ENCODE measurements around the gene BACH2. TPM values are rescaled to one million over a fixed set of nuclear protein-coding genes. Genes with fewer than 3 reads are reported as not detected.

Gene BACH2
- total and polyA plus RNA-seq, 7 experiments from 2014 or later, result 24.8 to 193 (median 117) TPM

GRCh38 chr6:90151576-90152422 is 144.8 kb downstream of the BACH2 start:
- no peaks in the 10 kb centered on the region for H3K27me3 Mint-ChIP-seq
- Histone ChIP-seq H3K4me3 (ENCODE audit: low read length) (no peak overlapping the region), H3K27ac (ENCODE audit: low read depth, low read length) (no peak overlapping the region), H3K9me3 (ENCODE audit: control insufficient read depth in 2 of 3, low read length in 3 of 3) (no peaks in the 10 kb centered on the region), H3K36me3 (ENCODE audit: control insufficient read depth in 2 of 3, insufficient read depth in 3 of 3, low read length in 3 of 3) (no peaks in the 10 kb centered on the region), H3K4me1 (ENCODE audit: control insufficient read depth in 2 of 2, insufficient read depth in 2 of 2, low read length in 2 of 2) (peaks cover 8 to 74% of the 10 kb centered on the region in 2 donors), H3K27me3 (ENCODE audit: control insufficient read depth in 2 of 2, insufficient read depth in 2 of 2, low read length in 2 of 2) (no peaks in the 10 kb centered on the region)
- peaks cover 32 to 95% (median 89%) of the 10 kb centered on the region in 7 donors for H3K4me1 Mint-ChIP-seq
- no peak for DNase-seq
- peaks cover 8 to 15% (median 10%) of the 10 kb centered on the region in 5 donors for H3K36me3 Mint-ChIP-seq
- H3K27ac Mint-ChIP-seq, result peak overlapping the region in 1 of 9 donors; percentile 42
- intact Hi-C loops (cut with micrococcal nuclease), result no loop called here
- no peak for ATAC-seq
- ChIA-PET CTCF (interaction anchor here (1.0 kb wide), 1 partner anchor 12 kb away, joined by 5 read pairs; no protein-coding TSS in a partner anchor), POLR2A (interaction anchor here (0.9 kb wide), 1 partner anchor 242 kb away, joined by 3 read pairs; no protein-coding TSS in a partner anchor)
- H3K4me3 Mint-ChIP-seq, result peak overlapping the region in 1 of 10 donors; percentile 7
- H3K9me3 Mint-ChIP-seq, result peaks cover 0 to 1% (median 0%) of the 10 kb centered on the region in 11 donors

- CTCF ChIA-PET, result interaction anchor here (1.2 kb wide), 1 partner anchor 11 kb away, joined by 3 read pairs; no protein-coding TSS in a partner anchor
- peaks cover 42 to 95% (median 88%) of the 10 kb centered on the region in 7 donors for H3K4me1 Mint-ChIP-seq
- H3K27me3 Mint-ChIP-seq, result no peaks in the 10 kb centered on the region
- Histone ChIP-seq H3K27ac (ENCODE audit: low read depth, low read length) (no peak overlapping the region), H3K36me3 (ENCODE audit: control insufficient read depth in 2 of 3, insufficient read depth in 3 of 3, low read length in 3 of 3) (no peaks in the 10 kb centered on the region), H3K4me3 (ENCODE audit: low read length) (no peak overlapping the region), H3K4me1 (ENCODE audit: control insufficient read depth in 2 of 2, insufficient read depth in 2 of 2, low read length in 2 of 2) (peaks cover 0 to 71% of the 10 kb centered on the region in 2 donors), H3K9me3 (ENCODE audit: control insufficient read depth in 2 of 3, low read length in 3 of 3) (no peaks in the 10 kb centered on the region), H3K27me3 (ENCODE audit: control insufficient read depth in 2 of 2, insufficient read depth in 2 of 2, low read length in 2 of 2) (no peaks in the 10 kb centered on the region)
- DNase-seq (no peak), ATAC-seq (no peak)
- POLR2A ChIA-PET, result interaction anchor here (1.2 to 1.5 kb wide), 2 partner anchors 14 to 18 kb away, joined by 3 to 6 read pairs; no protein-coding TSS in a partner anchor
- peaks cover 8 to 19% (median 15%) of the 10 kb centered on the region in 5 donors for H3K36me3 Mint-ChIP-seq
- H3K4me3 Mint-ChIP-seq, result peak overlapping the region in 4 of 10 donors; percentile 1 to 62 (median 8)
- peak overlapping the region in 6 of 9 donors; percentile 0 to 41 (median 14) for H3K27ac Mint-ChIP-seq
- intact Hi-C loops (cut with micrococcal nuclease), result no loop called here
- H3K9me3 Mint-ChIP-seq, result peaks cover 0 to 1% (median 0%) of the 10 kb centered on the region in 11 donors
Observed at GRCh38 chr6:90149280-90149679, 147.4 kb downstream of the BACH2 start.

- POLR2A ChIA-PET, result interaction anchor here (1.2 to 1.5 kb wide), 2 partner anchors 14 to 18 kb away, joined by 3 to 6 read pairs; no protein-coding TSS in a partner anchor
Observed at GRCh38 chr6:90148867-90149266, 147.8 kb downstream of the BACH2 start.

GRCh38 chr6:90146921-90147649 is 149.6 kb downstream of the BACH2 start:
- Histone ChIP-seq H3K4me3 (ENCODE audit: low read length) (no peak overlapping the region), H3K9me3 (ENCODE audit: control insufficient read depth in 2 of 3, low read length in 3 of 3) (no peaks in the 10 kb centered on the region), H3K4me1 (ENCODE audit: control insufficient read depth in 2 of 2, insufficient read depth in 2 of 2, low read length in 2 of 2) (peaks cover 0 to 68% of the 10 kb centered on the region in 2 donors), H3K36me3 (ENCODE audit: control insufficient read depth in 2 of 3, insufficient read depth in 3 of 3, low read length in 3 of 3) (no peaks in the 10 kb centered on the region), H3K27me3 (ENCODE audit: control insufficient read depth in 2 of 2, insufficient read depth in 2 of 2, low read length in 2 of 2) (no peaks in the 10 kb centered on the region), H3K27ac (ENCODE audit: low read depth, low read length) (no peak overlapping the region)
- ChIA-PET POLR2A (no interaction called here), CTCF (no interaction called here)
- Mint-ChIP-seq H3K9me3 (peaks cover 0 to 1% (median 0%) of the 10 kb centered on the region in 11 donors), H3K36me3 (peaks cover 8 to 24% (median 15%) of the 10 kb centered on the region in 5 donors), H3K4me3 (peak overlapping the region in 8 of 10 donors; percentile 14 to 68 (median 40)), H3K4me1 (peaks cover 43 to 98% (median 92%) of the 10 kb centered on the region in 7 donors), H3K27me3 (no peaks in the 10 kb centered on the region), H3K27ac (peak overlapping the region in 6 of 9 donors; percentile 29 to 85 (median 69))
- intact Hi-C loops (cut with micrococcal nuclease), result no loop called here
- ATAC-seq (peak; percentile 24), DNase-seq (no peak)

More at GRCh38 chr6:90148867-90149266, 147.8 kb downstream of the BACH2 start:
- Histone ChIP-seq H3K4me3 (ENCODE audit: low read length) (no peak overlapping the region), H3K36me3 (ENCODE audit: control insufficient read depth in 2 of 3, insufficient read depth in 3 of 3, low read length in 3 of 3) (no peaks in the 10 kb centered on the region), H3K27me3 (ENCODE audit: control insufficient read depth in 2 of 2, insufficient read depth in 2 of 2, low read length in 2 of 2) (no peaks in the 10 kb centered on the region), H3K9me3 (ENCODE audit: control insufficient read depth in 2 of 3, low read length in 3 of 3) (no peaks in the 10 kb centered on the region), H3K27ac (ENCODE audit: low read depth, low read length) (no peak overlapping the region), H3K4me1 (ENCODE audit: control insufficient read depth in 2 of 2, insufficient read depth in 2 of 2, low read length in 2 of 2) (peaks cover 0 to 71% of the 10 kb centered on the region in 2 donors)
- no peak for ATAC-seq
- H3K27me3 Mint-ChIP-seq, result no peaks in the 10 kb centered on the region
- H3K4me1 Mint-ChIP-seq, result peaks cover 40 to 95% (median 86%) of the 10 kb centered on the region in 7 donors
- H3K9me3 Mint-ChIP-seq, result peaks cover 0 to 1% (median 0%) of the 10 kb centered on the region in 11 donors
- H3K36me3 Mint-ChIP-seq, result peaks cover 8 to 18% (median 15%) of the 10 kb centered on the region in 5 donors
- H3K27ac Mint-ChIP-seq, result peak overlapping the region in 8 of 9 donors; percentile 0 to 72 (median 29)
- no peak for DNase-seq
- intact Hi-C loops (cut with micrococcal nuclease), result loop anchor here in 1 of 2 donors (1.0 kb wide), 2 partner anchors 8 to 10 kb away; no protein-coding TSS in a partner anchor
- CTCF ChIA-PET, result no interaction called here
- peak overlapping the region in 7 of 10 donors; percentile 0 to 62 (median 7) for H3K4me3 Mint-ChIP-seq

- H3K9me3 ChIP-seq (ENCODE audit: control insufficient read depth in 2 of 3, low read length in 3 of 3), result no peaks in the 10 kb centered on the region
- H3K4me1 Mint-ChIP-seq, result peaks cover 43 to 98% (median 88%) of the 10 kb centered on the region in 7 donors
- H3K9me3 Mint-ChIP-seq, result peaks cover 0 to 1% (median 0%) of the 10 kb centered on the region in 11 donors
- H3K4me3 Mint-ChIP-seq, result peak overlapping the region in 1 of 10 donors; percentile 14
- ChIA-PET POLR2A (interaction anchor here (1.0 to 1.4 kb wide), 2 partner anchors 14 to 30 kb away, joined by 3 read pairs; no protein-coding TSS in a partner anchor), CTCF (interaction anchor here (0.8 to 1.2 kb wide), 2 partner anchors 11 to 36 kb away, joined by 3 read pairs; no protein-coding TSS in a partner anchor)
- no peak overlapping the region for H3K4me3 ChIP-seq (ENCODE audit: low read length)
- H3K36me3 ChIP-seq (ENCODE audit: control insufficient read depth in 2 of 3, insufficient read depth in 3 of 3, low read length in 3 of 3), result no peaks in the 10 kb centered on the region
- H3K27me3 ChIP-seq (ENCODE audit: control insufficient read depth in 2 of 2, insufficient read depth in 2 of 2, low read length in 2 of 2), result no peaks in the 10 kb centered on the region
- no peak for ATAC-seq
- H3K36me3 Mint-ChIP-seq, result peaks cover 8 to 24% (median 15%) of the 10 kb centered on the region in 5 donors
- no peak overlapping the region for H3K27ac ChIP-seq (ENCODE audit: low read depth, low read length)
- intact Hi-C loops (cut with micrococcal nuclease), result no loop called here
- H3K27ac Mint-ChIP-seq, result peak overlapping the region in 3 of 9 donors; percentile 40 to 72 (median 60)
- DNase-seq, result no peak
- H3K27me3 Mint-ChIP-seq, result no peaks in the 10 kb centered on the region
- peaks cover 0 to 65% of the 10 kb centered on the region in 2 donors for H3K4me1 ChIP-seq (ENCODE audit: control insufficient read depth in 2 of 2, insufficient read depth in 2 of 2, low read length in 2 of 2)
Observed at GRCh38 chr6:90146024-90146423, 150.6 kb downstream of the BACH2 start.

Measured in naive thymus-derived CD4-positive, alpha-beta T cell (primary cell).